T-helper 9 cell (primary cell): Measurements from ENCODE around the gene SLC66A1.

Experiments used
- DNase-seq: peaks from one replicate; pipeline ENCODE4 v3.0.0-alpha.2; 2020

The SLC66A1 gene

DNA sequence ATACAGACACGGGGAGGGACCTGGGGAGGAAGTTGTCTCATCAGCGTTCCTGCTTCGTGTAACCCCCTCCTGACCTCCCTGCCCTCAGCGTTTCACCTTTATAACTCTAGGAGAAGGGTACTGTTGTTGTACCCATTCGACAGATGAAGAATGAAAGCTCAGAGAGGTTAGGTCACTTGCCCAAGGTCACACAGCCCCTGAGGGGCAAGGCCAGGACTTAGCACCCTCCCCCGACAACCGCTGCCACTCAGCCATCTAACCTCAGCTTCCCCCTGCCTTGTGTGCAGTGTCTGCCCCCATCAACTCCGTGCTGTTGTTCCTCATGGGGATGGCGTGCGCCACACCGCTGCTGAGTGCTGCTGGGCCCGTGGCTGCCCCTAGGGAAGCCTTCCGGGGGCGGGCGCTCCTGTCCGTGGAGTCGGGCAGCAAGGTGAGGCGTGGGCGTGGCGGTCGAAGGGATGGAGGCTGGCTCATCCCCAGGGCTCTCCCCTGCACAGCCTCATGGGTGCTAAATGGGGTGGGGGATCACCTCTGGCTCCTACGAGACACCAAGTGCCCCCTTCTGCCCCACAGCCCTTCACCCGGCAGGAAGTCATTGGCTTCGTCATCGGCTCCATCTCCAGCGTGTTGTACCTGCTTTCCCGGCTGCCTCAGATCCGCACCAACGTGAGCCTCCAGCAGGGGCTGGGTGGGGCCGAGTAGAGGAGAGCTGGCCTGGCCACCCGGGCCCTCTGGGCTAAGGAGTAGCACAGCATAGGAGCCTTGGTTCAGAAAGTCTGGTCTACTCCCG is 14.0 kb downstream of the SLC66A1 start:
- no peak for DNase-seq

DNA sequence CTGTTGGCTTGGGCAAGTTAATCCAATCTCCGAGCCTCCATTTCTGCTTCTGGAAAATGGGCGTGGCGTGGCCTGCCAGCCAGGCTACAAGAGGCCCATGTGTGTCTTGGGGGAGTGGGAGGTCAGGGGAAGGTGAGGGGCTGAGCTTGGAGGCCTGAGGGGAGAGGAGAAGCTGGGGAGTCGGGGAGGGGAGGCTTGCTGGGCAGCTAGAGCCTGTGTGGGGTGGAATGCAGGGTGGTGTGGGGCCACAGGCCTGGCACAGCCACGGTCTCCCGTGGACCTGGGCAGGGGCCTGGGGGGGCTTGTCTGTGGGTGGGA is 14.6 kb downstream of the SLC66A1 start:
- DNase-seq: no peak

DNA sequence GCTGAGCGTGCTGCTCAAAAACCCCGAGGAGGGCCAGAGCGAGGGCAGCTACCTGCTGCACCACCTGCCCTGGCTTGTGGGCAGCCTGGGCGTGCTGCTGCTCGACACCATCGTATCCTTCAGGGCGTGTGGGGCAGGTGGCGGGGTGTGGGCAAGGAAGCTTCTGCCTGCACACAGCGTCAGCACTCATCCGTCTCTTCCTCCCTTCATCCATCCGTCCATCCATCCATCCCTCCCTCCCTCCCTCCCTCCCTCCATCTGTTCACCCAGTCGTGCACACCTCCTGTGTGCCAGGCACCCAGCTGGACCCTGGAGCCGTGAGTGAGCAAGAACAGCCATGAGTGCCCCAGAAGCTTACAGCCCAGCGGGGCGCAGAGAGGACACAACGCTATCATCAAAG is 15.2 kb downstream of the SLC66A1 start:
- DNase-seq: no peak

DNA sequence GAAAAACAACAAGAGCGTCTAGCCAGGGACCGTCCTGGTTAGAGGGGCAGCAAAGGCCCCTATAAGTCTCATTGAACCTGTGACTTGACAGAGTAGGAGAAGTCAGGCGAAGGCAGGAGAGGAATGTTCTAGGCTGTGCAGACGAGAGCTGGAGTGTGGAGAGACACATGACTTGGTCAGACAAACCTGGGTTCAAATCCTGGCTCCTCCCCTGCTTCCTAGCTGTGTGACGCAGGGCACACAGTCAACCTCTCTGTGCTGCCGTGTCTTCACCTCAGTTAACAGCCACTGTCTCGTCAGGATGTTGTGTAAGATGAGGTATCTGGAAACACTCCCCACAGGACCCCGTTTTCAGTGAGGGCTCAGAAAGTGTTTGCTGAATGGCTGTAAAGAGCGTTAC is 15.6 kb downstream of the SLC66A1 start:
- DNase-seq: no peak

DNA sequence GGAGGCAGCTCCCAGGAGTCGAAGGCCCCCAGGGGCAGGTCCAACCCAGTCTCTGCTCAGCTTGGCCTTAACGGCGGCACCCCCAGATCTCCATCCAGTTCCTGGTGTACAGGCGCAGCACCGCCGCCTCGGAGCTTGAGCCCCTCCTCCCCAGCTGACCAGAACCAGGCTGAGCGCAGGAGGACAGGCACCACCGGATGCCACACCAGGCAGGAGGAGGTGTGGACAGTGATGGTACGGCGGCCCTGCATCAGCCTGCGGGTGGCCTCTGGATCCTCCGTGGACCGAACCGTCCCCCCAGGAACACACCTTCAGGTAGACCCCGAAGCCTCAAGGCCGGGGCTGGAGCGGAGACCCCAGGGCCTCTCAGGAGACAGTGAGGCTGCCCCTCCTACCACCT is 16.4 kb downstream of the SLC66A1 start:
- no peak for DNase-seq

DNA sequence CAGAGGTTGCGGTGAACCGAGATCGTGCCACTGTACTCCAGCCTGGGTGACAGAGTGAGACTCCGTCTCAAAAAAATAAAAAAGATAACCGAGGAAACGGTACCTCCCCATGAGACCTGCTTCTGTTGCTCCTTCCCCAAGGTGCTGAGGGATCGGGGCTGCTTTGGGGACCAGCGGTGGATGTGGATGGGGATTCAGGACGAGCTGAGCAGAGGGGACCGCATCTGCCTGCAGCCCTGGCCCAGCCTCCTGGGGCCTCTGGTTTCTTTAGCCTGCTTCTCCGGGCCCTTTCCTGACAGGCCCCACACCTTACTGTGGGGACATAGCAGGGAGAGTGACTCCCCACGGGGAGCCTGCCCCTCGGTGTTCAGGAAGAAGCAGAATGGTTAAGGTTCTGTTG is 17.1 kb downstream of the SLC66A1 start:
- DNase-seq: no peak

DNA sequence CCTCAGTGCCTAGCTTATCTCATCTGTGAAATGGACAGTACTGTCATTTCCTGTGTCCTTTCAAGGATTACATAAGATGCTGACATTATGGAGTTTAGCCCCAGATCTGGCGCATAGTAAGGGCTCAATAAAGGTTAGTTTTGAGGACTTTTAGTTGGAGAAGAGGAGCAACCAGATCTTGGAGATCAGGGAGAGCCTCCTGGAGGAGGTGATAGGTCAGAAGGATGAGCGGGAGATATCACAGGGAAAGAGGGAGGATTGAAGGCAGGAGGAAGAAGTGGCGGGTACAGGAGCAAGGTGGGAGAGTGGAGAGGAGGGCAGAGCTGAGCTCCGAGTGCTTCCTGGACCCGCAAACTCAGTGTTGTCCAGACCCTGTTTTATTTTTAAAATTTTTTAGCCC is 17.5 kb downstream of the SLC66A1 start:
- DNase-seq: no peak

DNA sequence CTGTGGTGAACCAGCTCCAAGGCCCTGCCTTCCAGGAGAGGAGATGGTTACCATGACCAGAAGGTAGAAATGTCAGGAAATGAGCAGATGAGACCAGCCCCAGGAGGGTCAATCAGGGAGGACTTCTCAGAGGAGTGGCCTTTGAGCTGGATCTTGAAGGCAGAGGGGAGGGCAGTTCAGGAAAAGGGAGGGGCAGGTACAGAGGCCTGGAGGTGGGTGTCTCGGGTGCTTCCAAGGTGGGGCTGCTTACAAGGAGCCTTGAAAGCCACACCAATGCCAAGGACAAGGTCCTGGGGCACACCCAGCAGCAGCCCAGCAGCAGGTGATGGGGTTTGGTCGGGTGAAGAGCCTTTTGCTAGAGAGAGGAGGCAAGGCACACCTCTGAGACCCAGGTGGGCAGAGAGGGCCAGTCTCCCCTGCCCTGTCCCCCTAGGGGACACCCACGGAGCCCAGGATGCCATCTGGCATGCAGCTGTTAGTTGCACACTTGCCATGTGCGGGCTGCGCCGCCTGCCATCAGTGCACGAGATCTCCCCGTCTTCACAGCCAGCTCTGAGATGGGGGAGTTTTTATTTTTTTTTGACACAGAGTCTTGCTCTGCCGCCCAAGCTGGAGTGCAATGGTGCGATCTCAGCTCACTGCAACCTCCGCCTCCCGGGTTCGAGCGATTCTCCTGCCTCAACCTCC is 18.5 kb downstream of the SLC66A1 start:
- no peak for DNase-seq

DNA sequence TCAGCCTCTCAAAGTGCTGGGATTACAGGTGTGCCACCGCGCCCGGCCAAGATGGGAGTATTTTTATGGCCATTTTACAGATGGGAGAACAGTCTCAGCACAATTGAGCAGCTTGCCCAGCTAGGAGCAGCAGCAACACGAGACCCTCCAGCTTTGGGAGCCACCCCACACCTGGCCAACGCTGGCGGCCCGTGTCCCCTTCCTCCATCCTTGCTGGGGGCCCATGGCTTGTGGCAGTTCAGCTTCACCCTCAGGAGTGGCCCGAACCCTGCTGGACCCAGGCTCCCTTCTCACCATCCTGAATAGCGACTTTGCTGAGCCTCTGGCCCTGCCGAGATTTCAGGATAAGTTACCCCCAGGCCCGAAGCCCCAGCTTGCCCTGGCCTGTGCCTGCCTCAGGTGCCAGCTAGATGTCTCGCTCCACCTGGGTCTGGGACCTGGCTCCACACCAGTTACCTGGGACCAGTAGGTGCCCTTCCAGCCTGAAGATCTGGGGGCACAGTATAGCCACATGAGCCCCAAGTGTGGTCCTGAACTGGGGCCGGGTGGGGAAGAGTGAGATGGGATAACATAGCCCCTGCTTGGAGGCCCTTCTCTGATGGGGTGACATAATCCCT is 19.2 kb downstream of the SLC66A1 start:
- no peak for DNase-seq

DNA sequence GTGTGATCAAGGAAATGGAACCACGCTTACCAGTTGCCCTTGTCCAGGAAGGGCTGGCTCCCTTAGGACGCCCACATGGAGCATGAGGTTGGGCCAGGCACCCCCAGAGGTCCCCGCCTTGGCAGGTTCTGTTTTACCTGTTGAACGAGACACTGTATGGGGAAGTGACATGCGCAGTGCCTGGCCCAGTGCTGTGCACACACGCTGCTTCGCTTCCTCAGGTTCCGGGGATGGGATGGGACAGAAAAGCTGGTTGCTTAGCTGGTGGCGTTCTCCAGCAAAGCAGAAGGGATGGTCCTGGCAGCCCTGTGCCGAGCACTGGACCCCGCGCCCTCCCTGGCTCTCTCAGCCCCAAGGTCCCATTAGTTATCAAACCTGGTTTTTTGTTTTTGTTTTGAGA is 20.7 kb downstream of the SLC66A1 start:
- no peak for DNase-seq

DNA sequence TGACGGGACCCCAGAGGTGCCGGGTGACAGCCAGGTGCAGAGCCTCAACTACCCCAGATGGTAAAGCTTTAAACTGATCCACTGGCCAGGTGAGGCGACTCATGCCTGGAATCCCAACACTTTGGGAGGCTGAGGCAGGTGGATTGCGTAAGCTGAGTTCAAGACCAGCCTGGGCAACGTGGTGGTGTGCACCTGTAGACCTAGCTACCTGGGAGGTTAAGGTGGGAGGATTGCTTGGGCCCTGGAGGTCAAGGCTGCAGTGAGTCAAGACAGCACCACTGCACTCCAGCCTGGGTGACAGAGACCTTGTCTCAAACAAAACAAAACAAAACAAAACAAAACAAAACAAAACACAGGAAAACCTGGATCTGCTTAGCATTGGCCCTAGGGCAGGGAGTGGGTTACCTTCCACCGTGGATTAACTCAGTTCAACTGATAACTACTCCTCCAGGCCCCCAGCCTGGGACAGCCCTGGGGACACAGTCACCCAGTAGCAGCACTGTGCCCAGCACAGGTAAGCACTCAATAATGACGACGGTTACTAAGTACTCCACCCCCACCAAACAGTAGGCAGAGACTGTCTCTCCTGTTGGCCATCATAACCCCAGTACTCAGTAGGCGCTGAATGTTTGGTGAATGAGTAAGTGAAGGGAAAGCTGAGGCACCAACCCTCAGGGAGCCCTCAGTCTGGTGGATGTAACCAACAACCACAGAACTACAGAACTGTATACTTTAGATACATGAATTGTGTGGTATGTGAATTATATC is 21.6 kb downstream of the SLC66A1 start:
- DNase-seq: no peak

DNA sequence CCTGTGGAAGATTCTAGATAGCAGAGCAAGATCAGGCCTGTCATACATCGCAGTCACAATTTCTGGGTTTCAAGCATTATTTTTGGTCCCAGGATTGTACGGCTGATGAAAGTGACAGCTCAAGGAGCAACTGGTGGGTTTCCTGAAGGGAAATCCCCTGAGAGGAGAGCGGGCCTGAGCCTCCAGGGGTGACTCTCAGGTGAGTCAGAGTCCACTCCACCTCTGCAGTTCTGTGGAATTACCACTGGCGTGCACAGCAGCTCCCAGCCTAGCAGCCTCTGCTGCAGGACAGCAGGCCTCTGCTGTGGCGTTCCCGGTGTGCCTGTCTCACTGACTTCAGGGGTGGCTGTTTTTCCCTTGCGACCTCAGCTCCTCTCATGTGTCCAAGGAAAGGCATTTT is 24.4 kb downstream of the SLC66A1 start:
- DNase-seq: no peak

DNA sequence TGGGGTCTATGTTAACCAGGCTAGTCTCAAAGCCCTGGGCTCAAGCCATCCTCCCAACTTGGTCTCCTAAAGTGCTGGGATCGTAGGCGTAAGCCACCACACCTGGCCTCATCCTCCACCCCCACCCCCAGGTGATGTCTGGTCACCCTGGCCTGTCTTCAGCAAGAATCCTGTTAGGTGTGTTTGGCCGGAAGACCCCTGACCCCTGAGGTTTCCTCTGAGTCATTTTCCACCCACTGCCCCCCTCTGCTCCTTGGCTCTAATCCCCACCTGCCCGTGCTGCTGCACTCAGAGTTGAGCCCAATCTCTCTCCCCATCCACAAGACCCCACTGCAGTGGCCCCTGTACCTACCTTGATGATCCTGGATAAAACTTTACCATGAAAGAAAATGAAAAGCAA is 25.2 kb downstream of the SLC66A1 start:
- DNase-seq: no peak

DNA sequence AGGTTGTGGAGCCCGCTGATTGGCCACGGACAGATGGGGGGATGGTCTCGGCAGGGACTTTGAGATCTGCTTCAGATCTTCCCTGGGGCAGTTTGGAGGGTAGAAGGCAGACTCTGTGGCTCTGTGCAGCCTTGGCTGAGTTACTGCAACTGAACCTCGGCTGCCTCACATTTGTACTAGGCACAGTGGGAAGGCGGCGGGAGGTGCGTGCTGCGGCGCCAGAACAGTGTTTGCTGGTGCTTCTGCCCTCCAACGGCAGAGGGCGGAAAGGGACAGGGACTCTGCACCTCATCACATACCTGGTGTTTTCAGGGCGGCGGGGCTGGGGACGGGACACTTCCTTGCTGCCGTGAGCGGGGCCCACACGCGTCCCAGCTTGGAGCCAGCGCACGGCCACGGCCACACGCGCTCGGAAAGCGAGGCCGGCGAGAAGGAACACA is 26.2 kb downstream of the SLC66A1 start:
- DNase-seq: no peak

DNA sequence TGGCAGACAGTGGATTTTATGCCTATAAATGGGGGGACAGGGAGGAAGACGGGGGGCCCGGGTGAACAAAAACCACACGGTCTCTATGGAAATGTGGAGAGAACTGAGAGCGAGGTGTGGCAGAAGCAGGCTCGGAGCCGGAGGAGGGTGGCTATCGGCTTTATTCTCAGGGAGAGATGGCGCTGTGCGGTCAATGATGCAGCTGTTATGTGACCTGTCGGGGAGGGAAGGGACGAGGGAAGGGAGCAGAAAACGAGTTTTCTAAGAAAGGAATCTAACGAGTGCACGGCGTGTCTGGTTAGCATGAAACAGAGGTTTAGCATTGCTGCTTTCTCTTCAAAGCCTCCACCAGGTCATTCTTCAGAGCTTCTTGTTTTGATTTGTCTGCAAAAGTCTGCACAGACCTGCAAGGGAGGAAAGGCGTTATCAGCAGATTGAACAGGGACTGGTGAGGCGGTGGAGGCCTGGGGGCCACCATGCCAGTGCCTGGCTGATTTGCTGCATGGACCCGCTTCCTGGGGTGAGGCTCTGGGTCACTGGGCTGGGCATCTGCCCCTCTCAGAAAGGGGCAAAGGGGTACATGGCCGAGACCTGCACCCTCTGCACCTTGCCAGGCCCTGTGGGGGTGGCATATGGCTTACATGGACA is 27.2 kb downstream of the SLC66A1 start:
- no peak for DNase-seq

DNA sequence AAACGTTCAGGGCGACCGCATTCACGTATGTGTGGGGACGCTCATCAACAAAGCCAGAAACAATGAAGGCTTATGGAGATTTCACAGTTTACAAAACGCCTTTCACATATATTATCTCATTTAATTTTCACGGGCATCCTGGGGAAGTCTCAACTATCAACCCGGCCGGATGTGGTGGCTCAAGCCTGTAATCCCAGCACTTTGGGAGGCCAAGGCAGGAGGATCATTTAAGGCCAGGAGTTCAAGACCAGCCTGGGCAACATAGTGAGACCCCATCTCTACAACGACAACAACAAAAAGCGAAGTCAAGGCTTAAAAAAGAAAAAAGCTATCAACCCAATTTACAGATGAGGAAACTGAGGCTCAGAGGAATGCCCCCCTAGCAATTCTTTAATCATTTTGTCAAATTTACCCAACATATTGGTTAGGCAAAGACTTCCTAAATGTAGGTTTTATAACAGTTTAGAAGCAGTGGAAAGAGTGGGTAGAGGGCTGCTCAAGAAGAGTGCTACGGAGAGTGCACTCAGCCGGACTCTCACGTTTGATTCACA is 28.3 kb downstream of the SLC66A1 start:
- DNase-seq: no peak

DNA sequence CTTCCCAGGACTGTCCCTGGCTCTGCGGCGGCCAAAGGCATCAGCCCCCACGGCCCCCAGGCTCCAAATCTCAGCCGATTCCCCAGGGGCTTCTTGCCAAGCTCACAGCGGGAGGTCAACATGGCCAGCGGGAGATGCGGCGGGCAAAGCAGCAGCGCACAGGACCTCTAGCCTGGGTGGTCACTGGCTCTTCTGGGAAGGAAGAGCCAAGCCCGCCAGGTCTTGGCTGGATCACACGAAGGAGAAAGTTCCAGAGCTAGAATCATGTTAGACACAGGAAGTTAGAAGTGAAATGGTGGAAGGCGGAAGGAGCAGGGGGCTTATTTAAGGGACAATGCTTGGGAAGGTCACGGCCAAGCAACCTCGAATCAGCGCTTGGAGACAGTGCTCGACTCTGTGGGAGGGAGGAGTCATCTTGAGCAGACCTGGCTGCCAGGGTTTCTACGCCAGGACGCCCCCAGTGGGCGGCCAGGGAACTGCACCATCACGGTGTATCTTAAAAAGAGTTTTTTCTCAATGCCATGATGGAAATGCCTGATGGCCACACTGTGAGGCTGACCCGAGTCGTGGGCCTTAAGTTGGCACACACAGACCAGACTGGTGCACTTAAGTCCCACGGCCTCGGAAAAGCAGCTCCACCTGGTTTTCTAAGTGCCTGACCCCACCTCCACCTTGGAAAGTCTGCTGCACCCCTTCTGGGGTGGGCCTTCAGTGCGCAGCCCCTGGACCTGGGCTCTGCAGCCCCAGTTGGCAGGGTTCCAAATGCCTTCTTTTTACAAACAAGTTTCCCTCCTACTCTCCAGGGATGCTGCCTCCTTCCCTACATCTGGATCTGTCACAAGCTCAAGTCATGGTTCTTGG is 29.3 kb downstream of the SLC66A1 start:
- peak; percentile 69 for DNase-seq

DNA sequence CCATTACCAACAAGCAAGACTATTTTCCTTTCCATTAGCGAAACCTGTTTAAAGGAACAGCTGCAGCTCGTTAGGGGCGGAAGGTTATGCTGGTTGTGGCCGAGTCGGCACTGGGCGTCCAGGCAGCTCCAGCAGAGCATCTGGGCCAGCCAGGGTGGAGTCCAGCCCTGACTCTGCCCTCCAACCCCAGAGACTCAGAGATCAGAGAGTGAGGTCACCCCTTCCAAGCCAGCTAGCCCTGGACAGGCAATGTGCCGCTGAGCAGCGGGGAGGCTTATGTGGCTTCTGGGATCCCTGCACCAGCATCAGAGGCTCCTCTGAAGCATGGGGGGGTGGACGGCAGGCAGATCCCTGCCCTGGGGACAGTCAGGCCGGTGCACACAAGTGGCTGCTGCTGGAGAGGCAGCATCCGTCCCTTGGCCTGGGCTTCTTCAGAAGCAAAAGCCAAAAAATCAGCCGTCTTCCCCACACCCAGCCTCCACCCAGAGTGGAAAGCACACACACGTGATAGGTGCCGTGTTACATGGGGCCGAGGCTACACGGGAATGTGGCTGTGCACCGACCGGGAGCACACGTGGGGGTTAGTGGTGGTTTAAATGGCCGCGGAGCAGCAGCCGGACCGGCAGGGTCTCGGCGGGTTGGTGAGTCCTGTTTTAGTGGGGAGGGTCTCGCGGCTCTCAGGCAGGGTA is 30.1 kb downstream of the SLC66A1 start:
- DNase-seq: no peak

DNA sequence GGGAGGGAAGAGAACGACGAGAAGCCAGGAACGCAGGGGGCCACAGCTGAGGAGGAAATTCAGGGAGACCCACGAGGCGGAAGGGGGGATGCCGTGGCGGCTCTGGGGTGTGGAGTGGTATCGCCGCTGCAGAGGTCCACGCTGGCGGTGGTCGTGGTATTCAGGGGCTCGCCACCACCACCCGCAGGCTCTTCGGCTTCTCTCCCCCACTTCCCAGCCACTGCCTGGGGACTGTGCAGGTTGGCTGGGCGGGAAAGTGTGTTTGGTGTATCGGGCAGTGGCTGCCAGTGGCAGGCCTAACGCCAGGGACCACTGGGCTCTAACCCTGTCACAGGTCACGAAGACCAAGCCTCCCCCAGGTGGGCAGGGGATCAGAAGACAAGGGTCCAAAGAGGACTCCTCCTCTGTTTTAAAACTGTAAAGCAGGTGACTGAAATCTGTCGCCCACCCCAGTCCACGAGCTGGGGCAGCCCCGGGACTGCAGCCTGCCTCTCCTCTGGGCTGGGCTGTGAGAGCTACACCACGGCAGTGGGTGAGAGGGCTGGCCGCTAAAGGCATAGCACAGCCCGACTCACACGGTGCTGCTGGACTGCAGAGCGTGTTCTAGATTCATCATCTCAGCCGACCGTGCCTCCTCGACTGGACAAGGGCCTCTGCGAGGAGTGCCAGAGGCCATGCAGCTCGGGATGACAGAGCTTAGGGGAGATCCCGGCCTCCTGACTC is 30.9 kb downstream of the SLC66A1 start:
- DNase-seq: no peak

DNA sequence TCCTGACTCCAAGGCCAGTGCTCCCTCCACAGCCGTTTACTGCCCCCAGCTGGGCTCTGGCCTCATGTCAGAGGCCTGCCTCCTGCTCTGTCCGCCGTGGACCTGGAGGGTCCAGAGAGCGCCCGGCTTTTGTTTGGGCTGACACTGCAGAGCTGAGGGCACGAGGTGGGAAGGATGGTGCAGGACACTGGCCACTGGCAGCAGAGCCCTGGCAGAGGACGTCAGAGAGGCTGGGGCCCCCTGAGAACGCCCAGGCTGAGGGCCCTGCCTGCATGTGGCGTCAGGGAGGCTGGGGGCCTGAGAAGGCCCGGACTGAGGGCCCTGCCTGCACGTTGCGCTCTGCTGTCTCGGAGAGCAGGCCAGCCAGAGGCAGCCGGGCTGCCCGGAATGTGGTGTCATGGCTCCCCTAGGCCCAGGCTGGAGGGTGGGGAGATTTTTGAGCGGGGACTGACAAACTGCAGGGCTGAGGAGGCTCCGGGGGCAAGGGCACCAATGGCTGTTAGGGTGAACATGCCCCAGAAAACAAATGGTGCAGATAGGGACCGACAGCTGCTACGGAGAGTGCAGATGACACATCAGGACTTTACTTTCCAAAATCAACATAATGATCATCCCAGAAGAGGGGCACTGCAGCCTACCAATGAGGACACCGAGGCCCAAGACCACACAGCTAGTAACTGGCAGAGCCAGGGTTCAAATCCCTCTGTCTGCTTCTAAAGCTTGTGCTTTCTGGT is 31.7 kb downstream of the SLC66A1 start:
- no peak for DNase-seq
